Gastroesophageal sphincter (tissue), 3 donors: ENCODE results near the gene BOC.

Experiments used
- POLR2A ChIP-seq, 2 donors: fragments of 450-650 bp; IDR thresholded peaks; one replicate each; pipeline ENCODE4 v1.6.1; 2017; ENCODE audit warnings: antibody characterized with exemption in 2 of 2, mild to moderate bottlenecking in 2 of 2, moderate library complexity in 1 of 2
- TF ChIP-seq, protein P1 (sequence below), 4 experiments: fragments of 200-600 bp in 2 of 4; fragments of 450-650 bp in 2 of 4; sonication (generic) in 1 of 4; IDR thresholded peaks; one replicate each; pipeline ENCODE4 v1.5.1; 2017 to 2019; ENCODE audit warnings: antibody characterized with exemption in 4 of 4, mild to moderate bottlenecking in 2 of 4, moderate library complexity in 2 of 4

- no peak for TF ChIP-seq POLR2A (IDR thresholded peaks at IDR 0.05)
- TF ChIP-seq, protein P1, sequence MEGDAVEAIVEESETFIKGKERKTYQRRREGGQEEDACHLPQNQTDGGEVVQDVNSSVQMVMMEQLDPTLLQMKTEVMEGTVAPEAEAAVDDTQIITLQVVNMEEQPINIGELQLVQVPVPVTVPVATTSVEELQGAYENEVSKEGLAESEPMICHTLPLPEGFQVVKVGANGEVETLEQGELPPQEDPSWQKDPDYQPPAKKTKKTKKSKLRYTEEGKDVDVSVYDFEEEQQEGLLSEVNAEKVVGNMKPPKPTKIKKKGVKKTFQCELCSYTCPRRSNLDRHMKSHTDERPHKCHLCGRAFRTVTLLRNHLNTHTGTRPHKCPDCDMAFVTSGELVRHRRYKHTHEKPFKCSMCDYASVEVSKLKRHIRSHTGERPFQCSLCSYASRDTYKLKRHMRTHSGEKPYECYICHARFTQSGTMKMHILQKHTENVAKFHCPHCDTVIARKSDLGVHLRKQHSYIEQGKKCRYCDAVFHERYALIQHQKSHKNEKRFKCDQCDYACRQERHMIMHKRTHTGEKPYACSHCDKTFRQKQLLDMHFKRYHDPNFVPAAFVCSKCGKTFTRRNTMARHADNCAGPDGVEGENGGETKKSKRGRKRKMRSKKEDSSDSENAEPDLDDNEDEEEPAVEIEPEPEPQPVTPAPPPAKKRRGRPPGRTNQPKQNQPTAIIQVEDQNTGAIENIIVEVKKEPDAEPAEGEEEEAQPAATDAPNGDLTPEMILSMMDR (IDR thresholded peaks at IDR 0.05) = no peak
Observed at GRCh38 chr3:113259196-113259595, 47.8 kb downstream of the BOC start.
